Retina (tissue), 1 donor: ENCODE data around the gene CPAMD8.
"Not testable (repeated sequence)": the region's sequence is repeated elsewhere in the genome, so short reads cannot be mapped to it uniquely, and the experiment has no call there.

ENCODE experiments used
- DNase-seq: peaks from one replicate; pipeline ENCODE4 v3.0.0-alpha.2; 2016

CPAMD8 gene

DNA sequence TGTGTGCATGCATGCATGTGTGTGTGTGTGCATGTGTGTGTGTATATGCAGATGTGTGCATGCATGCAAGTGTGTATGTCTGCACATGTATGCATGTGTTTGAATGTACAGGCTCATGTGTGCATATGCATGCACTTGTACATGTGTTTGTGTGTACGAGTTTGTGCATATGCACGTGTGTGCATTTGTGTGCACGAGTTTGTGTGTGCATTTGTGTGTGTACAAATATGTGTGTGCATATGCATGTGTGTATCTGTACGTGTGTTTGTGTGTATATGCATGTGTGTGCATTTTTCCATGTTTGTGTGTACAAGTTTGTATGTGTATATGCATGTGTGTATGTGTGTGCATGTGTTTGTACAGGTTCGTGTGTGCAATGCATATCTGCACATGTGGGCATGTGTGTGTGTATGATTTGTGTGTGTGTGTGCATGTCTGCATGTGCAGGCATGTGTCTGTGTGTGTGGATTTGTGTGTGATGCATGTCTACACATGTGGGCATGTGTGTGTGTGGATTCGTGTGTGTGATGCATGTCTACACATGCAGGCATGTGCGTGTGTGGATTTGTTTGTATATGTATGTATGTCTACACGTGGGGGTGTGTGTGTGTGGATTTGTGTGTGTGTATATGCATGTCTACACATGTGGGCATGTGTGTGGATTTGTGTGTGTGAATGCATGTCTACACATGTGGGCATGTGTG, 80.7 kb downstream of the CPAMD8 start:
- DNase-seq, result no peak

DNA sequence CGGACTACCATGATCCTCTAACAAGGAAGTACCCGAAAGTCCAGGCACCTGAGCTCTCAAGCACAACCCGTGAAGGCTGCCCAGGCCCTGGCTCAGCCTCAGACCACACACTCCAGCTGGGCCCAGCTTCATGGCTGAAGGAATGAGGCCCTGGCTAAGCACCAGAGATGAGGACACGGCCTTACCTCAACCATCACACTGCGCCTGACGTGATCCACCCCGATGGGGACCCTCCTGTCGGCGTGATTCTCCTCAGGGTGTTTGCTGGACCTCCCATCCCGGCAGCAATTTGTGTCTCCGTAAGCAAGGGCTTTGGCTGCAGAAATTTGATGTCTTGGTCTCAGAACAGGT, 81.3 kb downstream of the CPAMD8 start:
- DNase-seq, result no peak

DNA sequence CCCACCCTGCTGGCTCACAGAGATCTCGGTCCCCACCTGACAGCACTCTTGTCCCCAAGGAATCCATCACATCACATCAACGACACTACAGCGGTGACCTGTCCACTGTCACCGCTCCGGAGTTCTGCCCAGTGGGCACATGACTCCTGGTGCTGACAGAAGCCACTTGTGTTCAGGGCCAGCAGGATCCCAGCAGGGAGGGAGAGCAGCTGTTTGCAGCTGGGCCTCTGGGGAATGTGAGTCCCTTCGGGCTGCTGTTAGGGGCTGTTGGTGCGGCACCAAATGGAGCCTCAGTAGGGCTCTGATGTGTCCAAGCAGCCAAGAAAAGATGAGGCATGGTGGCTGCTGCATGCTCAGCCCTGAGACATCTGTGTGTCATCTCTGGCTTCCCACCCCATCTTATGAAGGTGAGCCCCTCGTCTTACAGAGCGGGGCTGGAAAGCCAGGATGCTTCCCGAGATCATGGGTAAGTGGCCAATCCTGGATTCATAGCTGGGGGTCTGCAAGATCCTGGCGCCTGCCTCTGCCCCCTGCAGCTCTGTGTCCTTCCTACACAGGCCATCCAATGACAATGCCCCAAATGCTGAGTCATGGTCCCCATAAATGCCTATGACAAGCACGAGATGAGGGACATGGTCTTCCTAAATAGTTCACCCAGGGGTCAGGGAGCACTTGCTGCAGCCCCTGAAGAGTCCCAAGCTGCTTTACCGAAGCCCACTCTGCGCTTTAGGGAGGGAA, 81.8 kb downstream of the CPAMD8 start:
- no peak for DNase-seq

DNA sequence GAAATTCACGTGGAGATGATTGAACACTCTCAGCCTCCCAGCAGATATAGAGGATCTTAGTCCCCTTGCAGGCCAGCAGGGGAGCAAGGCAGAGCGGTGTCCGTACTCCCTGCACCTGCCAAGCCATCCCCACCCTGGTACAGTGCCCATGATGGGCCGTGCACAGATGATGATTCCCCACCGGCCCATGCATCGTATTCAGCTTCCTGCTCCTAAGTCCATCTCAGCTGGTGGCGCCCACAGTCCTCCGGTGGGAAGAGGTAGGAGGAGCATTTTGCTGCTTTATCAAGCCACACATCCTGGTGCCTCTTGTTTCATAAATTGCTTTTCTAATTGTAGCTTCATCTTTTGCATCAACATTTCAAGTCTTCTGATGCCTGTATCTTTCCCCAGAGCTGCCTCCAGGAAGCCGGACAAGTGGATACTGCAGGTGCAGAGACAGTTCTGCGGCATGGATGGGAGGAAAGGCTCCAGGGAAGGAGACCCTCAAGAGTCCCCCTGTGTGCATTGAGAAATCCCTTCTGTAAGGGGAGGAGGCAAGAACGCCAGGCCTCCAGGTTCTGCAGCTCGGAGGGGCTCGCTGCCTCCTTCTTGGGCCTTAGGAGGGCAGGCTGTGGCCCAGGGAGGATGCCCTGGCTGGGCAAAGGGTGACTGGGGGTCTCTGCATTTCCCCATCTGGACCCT, 82.5 kb downstream of the CPAMD8 start:
- no peak for DNase-seq

DNA sequence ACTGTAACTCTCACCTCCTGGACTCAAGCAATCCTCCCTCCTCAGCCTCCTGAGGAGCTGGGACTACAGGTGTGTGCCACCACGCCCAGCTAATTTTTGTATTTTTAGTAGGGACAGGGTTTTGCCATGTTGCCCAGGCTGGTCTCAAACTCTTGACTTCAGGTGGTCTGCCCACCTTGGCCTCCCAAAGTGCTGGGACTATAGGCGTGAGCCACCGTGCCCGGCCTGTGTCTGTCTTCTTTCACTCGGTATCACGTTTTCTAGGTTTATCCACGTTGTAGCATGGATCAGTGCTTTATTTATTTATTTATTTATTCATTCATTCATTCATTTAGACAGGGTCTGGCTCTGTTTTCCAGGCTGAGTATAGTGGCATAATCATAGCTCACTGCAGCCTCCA, 83.5 kb downstream of the CPAMD8 start:
- not testable (repeated sequence) for DNase-seq

GRCh38 chr19:16942583-16942982, 84.0 kb downstream of the CPAMD8 start:
- DNase-seq, result no peak

DNA sequence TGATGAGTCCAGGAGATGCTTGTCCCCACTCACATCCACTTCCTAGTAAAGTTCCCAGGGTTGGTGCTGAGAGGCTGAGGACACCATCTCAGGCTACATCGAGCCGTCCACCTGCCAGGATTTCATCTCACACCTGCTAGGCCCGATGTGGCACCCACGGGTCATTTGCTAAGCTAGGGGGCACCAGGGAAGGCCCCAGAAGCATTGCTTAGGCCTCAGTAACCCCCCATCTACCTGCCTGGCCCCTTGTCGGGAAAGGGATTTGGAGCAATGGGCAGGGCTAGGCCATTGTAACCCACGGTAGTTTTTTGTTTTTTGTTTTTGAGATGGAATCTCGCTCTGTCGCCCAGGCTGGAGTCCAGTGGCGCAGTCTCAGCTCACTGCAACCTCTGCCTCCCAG, 86.0 kb downstream of the CPAMD8 start:
- no peak for DNase-seq

DNA sequence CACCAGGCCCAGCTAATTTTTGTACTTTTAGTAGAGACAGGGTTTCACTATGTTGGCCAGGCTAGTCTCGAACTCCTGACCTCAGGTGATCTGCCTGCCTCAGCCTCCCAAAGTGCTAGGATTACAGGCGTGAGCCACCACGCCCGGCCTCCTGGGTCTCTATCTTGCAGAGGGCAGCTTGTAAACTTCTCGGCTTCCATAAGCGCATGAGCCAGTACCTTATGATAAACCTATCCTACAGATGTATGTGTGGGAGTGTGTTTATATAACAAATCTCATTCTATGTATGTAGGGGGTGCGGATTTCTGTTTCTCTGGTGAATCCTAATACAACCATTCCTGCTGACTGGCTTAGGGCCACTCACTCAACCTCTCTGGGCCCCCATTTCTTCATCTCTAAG, 86.5 kb downstream of the CPAMD8 start:
- not testable (repeated sequence) for DNase-seq

DNA sequence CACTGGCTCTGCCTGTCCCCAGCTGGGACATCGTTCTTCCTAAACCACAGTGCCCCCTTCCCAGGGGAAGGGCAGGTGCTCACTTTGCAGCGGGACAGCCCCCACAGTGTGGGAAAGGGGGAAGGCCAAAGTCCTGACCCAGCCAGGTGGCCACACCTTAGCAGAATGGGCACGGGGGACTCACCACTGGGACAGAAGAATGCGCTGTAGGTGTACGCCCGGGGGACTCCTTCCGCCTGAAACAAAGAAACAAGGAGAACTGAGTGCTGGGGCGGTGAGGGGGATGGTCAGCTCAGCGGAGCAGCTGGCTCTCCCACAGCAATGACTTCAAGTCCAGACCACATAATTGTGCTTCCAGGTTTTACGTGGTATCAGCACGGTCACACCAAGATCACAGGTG, 88.4 kb downstream of the CPAMD8 start:
- DNase-seq, result no peak

DNA sequence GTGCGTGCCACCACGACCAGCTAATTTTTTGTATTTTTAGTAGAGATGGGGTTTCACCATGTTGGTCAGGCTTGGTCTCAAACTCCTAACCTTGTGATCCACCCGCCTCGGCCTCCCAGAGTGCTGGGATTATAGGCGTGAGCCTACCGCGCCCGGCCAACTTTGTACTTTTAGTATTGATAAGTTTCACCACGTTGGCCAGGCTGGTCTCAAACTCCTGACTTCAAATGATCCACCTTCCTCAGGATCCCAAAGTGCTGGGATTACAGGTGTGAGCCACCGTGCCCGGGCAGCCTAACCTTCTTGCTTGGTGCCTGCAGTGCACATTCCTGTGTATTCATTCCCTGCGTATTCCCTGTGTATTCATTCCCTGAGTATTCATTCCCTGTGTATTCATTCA, 88.8 kb downstream of the CPAMD8 start:
- not testable (repeated sequence) for DNase-seq

DNA sequence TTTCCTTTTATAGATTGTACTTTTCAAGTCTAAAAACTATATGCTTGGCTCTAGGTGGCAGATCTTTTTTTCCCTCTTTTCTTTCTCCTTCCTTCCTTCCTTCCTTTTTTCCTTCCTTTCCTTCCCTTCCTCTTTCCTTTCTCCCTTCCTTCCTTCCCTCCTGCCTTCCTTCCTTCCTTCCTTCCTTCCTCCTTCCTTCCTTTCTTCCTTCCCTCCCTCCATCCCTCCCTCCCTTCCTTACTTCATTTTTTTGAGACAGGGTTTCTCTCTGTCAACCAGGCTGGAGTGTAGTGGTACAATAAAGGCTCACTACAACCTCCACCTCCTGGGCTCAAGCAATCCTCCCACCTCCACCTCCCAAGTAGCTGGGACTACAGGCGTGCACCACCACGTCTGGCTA, 89.7 kb downstream of the CPAMD8 start:
- DNase-seq, result no peak

DNA sequence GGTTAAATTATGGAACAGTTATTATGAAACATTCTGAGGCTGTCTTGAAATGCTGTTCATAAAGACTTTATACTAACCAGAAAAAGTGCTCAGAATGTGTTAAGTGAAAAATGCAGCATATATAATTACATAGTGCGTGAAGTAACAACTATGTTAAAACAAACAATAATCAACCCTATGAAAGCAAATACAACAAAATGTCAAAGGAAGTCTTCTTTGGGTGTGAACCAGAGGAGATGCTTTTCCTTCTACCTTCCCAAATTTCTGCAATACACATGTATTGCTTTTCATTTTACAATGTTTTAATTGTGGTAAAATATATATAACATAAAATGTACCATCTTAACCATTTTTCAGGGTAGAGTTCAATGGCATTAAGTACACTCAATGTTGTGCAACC, 92.1 kb downstream of the CPAMD8 start:
- DNase-seq, result no peak

GRCh38 chr19:16931306-16931705, 95.3 kb downstream of the CPAMD8 start:
- no peak for DNase-seq

GRCh38 chr19:16930753-16931152, 95.9 kb downstream of the CPAMD8 start:
- DNase-seq, result no peak

GRCh38 chr19:16928916-16929315, 97.7 kb downstream of the CPAMD8 start:
- no peak for DNase-seq

DNA sequence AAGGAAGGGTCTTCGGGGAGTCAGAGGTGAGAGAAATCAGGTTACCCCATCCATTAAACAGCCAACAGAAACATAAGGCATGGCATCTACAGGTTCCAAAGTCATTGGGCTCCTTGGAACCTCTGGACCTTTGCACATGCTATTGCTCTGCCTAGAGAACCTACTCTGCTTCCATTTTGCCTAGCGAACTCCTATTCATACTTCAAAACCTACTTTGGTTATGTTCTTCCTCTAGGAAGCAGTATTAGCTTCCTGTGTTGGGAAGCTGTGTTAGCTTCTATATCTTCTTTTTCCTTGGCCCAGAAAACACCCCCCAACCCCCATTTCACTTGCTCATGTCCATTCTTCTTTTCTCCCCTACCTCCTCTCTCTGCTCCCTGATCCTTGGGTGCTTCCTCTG, 98.3 kb downstream of the CPAMD8 start:
- no peak for DNase-seq

DNA sequence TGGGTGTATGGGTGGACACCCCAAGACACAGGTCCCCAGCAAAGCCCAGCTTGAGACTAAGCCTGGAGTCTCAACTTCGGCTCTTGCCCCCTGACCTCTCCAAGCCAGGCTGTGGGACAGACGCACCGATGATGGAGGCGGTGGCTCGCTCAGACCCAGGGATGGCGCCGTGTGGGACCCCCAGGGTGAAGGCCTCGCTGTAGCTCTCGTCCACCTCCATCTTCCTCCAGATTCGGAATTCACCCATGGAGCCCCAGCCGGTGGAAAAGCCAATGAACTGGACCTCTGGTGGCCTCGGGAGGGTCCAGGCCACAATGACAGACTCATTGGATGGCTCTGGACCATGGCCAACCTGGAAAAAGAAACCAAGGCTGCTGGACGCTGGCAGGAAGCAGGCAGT, 98.7 kb downstream of the CPAMD8 start:
- DNase-seq, result no peak

- DNase-seq, result no peak
Measured at GRCh38 chr19:16922949-16923348, 103.7 kb downstream of the CPAMD8 start.

DNA sequence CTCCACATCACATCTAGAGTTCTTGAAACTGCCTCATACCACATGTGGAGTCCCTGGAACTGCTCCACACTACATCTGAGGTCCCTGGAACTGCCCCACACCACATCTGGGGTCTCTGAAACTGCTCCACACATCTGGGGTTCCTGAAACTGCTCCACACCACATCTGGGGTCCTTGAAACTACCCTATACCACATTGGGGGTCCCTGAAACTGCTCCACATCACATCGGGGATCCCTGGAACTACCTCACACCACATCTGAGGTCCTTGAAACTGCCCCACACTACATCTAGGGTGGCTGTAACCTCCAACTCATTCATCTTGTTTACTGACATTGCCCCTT, 104.0 kb downstream of the CPAMD8 start:
- DNase-seq, result no peak

DNA sequence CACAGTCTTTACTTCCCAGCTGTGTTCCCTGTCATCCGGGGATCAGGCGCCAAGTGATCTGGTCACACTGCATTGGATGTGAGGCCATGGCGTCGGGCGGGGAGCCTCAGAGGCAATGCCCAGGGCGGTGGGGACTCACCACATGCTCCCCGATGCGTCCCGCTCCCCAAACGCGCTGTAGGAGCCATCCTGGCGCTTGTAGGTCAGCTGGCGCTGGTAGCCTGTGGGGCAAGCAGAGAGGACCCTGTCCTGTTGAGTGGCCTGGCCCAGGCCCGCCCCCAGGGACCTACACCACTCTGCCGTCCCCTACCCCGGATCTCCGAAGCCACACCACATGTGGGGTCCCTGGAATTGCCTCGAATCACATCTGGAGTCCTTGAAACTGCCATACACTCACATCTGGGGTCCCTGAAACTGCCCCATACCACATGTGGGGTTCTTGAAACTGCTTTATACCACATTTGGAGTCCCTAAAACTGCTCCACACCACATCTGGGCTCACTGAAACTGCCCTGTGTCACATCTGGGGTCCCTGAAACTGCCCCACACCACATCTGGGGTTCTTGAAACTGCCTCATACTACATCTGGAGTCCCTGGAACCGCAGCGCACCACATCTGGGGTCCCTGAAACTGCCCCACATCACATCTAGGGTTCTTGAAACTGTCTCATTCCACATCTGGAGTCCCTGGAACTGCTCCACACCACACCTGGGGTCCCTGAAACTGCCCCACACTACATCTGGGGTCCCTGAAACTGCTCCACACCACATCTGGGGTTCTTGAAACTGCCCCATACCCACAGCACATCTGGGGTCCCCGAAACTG, 104.6 kb downstream of the CPAMD8 start:
- no peak for DNase-seq

DNA sequence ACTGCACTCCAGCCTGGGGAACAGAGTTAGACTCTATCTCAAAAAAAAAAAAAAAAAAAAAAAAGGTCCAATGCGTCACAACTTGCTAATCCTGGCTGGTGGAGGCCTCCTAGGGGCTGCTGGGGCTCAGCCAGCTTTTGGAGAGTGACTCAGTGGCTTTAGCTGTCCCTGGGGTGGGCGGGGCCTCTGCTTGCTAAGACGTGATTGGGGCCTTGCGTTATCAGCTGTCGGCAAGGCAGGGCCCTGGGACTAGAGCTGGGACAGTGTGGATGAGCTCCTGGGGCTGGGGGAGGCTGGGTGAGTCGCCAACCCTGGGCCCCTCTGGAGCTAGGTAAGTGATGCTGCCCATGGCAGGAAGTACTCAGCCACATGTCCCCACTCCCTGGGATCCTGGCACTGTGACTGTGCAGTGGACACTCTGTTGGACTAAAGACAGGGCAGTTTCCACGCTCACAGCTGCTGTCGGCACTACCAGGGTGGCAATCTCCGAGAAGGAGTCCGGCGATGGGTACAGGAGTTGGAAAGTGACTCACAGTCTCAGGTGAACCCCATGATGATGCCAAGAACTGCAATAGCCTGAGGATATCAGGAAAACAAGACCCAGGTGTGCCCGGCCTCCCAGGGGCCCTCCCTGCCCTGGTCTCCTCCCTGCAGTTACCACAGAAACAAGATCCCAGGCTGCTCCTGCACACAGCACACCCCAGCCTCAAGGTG, 105.6 kb downstream of the CPAMD8 start:
- DNase-seq, result no peak

DNA sequence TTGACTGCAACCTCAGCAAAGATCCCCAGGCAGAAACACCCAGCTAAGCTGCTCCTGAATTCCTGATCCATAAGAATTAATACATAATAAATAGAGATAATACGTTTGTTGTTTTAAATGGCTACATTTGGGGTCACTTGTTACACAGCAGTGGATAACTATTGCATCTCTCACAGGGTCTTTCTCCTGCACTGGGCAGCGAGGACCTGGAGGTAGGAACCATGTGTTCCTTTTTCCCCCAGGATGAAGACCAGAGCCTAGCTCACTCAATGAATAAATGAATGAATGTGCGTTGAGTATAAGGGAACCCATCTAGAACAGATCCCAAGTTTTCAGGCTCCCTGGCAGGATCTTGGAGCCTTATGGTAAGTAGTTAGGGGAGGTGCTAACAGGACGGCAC, 107.1 kb downstream of the CPAMD8 start:
- DNase-seq, result no peak

GRCh38 chr19:16917401-16917800, 109.2 kb downstream of the CPAMD8 start:
- DNase-seq, result no peak
